K562 (cell line): ENCODE measurements around the gene SMARCB1. TPM values are rescaled to one million over a fixed set of nuclear protein-coding genes. Genes with fewer than 3 reads are reported as not detected.
A peak's percentile ranks its signal among the peaks of the same experiment; 100 is the strongest.

ENCODE experiments used
- CHD1 ChIP-seq: fragments of 200-600 bp; sonication (generic); IDR thresholded peaks from one replicate; pipeline ENCODE4 v1.6.1; 2012; ENCODE audit warnings: mild to moderate bottlenecking, moderate library complexity, low read length, inconsistent platforms
- EP300 ChIP-seq: IDR thresholded peaks from 2 replicates; pipeline ENCODE4 v1.6.1; 2012; ENCODE audit warnings: low read length, improper control_type of control experiment
- FOXK2 ChIP-seq, 2 experiments: fragments of 450-650 bp; IDR thresholded peaks in 1 of 2; conservative IDR thresholded peaks in 1 of 2; 2 replicates each; pipeline ENCODE4 v1.6.1; 2016; ENCODE audit warnings: low read depth in 2 of 2, mild to moderate bottlenecking in 1 of 2
- FOXP1 ChIP-seq: sonication (generic); formaldehyde crosslinking; IDR thresholded peaks from 2 replicates; pipeline ENCODE4 v1.8.0; 2022; ENCODE audit warnings: mild to moderate bottlenecking, missing genetic modification reagents
- GABPA ChIP-seq: fragments of 200-800 bp; sonication (Bioruptor generic); conservative IDR thresholded peaks from 2 replicates; pipeline ENCODE4 v1.6.1; 2016; ENCODE audit warnings: low read depth, missing genetic modification characterization, missing compliant biosample characterization
- HMG20A ChIP-seq: fragments of 450-650 bp; formaldehyde crosslinking; conservative IDR thresholded peaks from 2 replicates; pipeline ENCODE4 v1.4.0; 2020; ENCODE audit warnings: mild to moderate bottlenecking, mixed read lengths
- NR3C1 ChIP-seq: sonication (generic); formaldehyde crosslinking; IDR thresholded peaks from 2 replicates; pipeline ENCODE4 v1.8.1; 2022; ENCODE audit warnings: missing genetic modification reagents
- RAD21 ChIP-seq, 2 experiments: fragments of 250-450 bp in 1 of 2; fragments of 450-650 bp in 1 of 2; sonication (Bioruptor Pico) in 1 of 2; formaldehyde crosslinking in 1 of 2; IDR thresholded peaks in 1 of 2; conservative IDR thresholded peaks in 1 of 2; 2 replicates each; pipeline versions ENCODE4 v1.4.0 to v1.8.0; 2020 to 2022; ENCODE audit warnings: mild to moderate bottlenecking in 2 of 2, moderate library complexity in 1 of 2
- RAD51 ChIP-seq: fragments of 450-650 bp; IDR thresholded peaks from 2 replicates; pipeline ENCODE4 v1.7.1; 2016; ENCODE audit warnings: low read depth, mild to moderate bottlenecking, borderline replicate concordance
- SMAD3 ChIP-seq: fragments of 450-650 bp; formaldehyde crosslinking; conservative IDR thresholded peaks from 2 replicates; pipeline ENCODE4 v1.4.0; 2020; ENCODE audit warnings: mild to moderate bottlenecking
- SMARCA5 ChIP-seq: fragments of 450-650 bp; IDR thresholded peaks from 2 replicates; pipeline ENCODE4 v1.6.1; 2016
- TEAD1 ChIP-seq, 2 experiments: fragments of 450-650 bp in 1 of 2; sonication (generic) in 1 of 2; formaldehyde crosslinking; IDR thresholded peaks; 2 replicates each; pipeline versions ENCODE4 v1.4.0 to v1.8.0; 2020 to 2022; ENCODE audit warnings: mild to moderate bottlenecking in 2 of 2, missing genetic modification reagents in 1 of 2
- THRAP3 ChIP-seq: fragments of 450-650 bp; IDR thresholded peaks from 2 replicates; pipeline ENCODE4 v1.6.1; 2016; ENCODE audit warnings: mild to moderate bottlenecking, inconsistent platforms, borderline replicate concordance
- TOE1 ChIP-seq, 2 experiments: fragments of 450-650 bp in 1 of 2; sonication (generic) in 1 of 2; formaldehyde crosslinking in 1 of 2; IDR thresholded peaks; 2 replicates each; pipeline versions ENCODE4 v1.7.1 to v1.8.0; 2016 to 2022; ENCODE audit warnings: borderline replicate concordance in 2 of 2, mild to moderate bottlenecking in 2 of 2, antibody characterized with exemption in 1 of 2, inconsistent platforms in 1 of 2, low read depth in 1 of 2, missing genetic modification reagents in 1 of 2, moderate library complexity in 1 of 2
- WHSC1 ChIP-seq: IDR thresholded peaks from one replicate; pipeline ENCODE4 v1.6.1; 2012; ENCODE audit warnings: low read length, control low read depth, inconsistent platforms
- ZFPM2 ChIP-seq: fragments of 250-450 bp; sonication (Bioruptor Pico); IDR thresholded peaks from 2 replicates; pipeline ENCODE4 v1.5.1; 2022; ENCODE audit warnings: mild to moderate bottlenecking
- ZNF436 ChIP-seq: fragments of 250-450, 450-650 bp; sonication (Bioruptor Pico); formaldehyde crosslinking; IDR thresholded peaks from 2 replicates; pipeline ENCODE4 v1.7.0; 2020; ENCODE audit warnings: mild to moderate bottlenecking
- ZSCAN29 ChIP-seq: fragments of 450-650 bp; IDR thresholded peaks from 2 replicates; pipeline ENCODE4 v1.6.1; 2017
- ZSCAN32 ChIP-seq: fragments of 450-650 bp; formaldehyde crosslinking; IDR thresholded peaks from 2 replicates; pipeline ENCODE4 v1.4.0; 2020; ENCODE audit warnings: mild to moderate bottlenecking, moderate library complexity
- polyA plus RNA-seq, 8 experiments: library from polyadenylated mRNA; depleted of rRNA in 4 of 8; stranded (reverse) in 5 of 8; unstranded in 3 of 8; fragments of >200 nt; fragmentation: Nextera tagmentation in 2 of 8; fragmentation: Illumina TruSeq in 1 of 8; extraction: Ambion mirVana in 2 of 8; extraction: Trizol in 1 of 8; gene quantifications; 2 replicates each; pipeline versions ENCODE4 v1.2.1 to v1.2.3, GENCODE V29; 2011 to 2014; ENCODE audit warnings: inconsistent platforms in 1 of 8, missing spikeins in 1 of 8
- total RNA-seq, 7 experiments: library from RNA; depleted of rRNA in 6 of 7; stranded (reverse); fragments of >200 nt in 6 of 7; fragmentation: Illumina TruSeq in 2 of 7; extraction: Trizol in 2 of 7; gene quantifications; 2 replicates each; pipeline versions ENCODE4 v1.2.1 to v1.2.3, GENCODE V29; 2011 to 2021; ENCODE audit warnings: low replicate concordance in 1 of 7
- TF ChIP-seq, protein P1 (sequence below): fragments of 250-450 bp; sonication (Bioruptor Pico); IDR thresholded peaks from 2 replicates; pipeline ENCODE4 v1.4.0; 2020; ENCODE audit warnings: mild to moderate bottlenecking
- TF ChIP-seq, protein P2 (sequence below): fragments of 450-650 bp; IDR thresholded peaks from 2 replicates; pipeline ENCODE4 v1.6.1; 2018; ENCODE audit warnings: mild to moderate bottlenecking, low read depth; ENCODE audit not compliant: partially characterized antibody
- TF ChIP-seq, protein P3 (sequence below), 2 experiments: fragments of 450-650 bp in 1 of 2; sonication (generic) in 1 of 2; formaldehyde crosslinking; conservative IDR thresholded peaks; 2 replicates each; pipeline versions ENCODE4 v1.4.0 to v1.8.1; 2020 to 2022; ENCODE audit warnings: mild to moderate bottlenecking in 1 of 2, missing genetic modification reagents in 1 of 2
- TF ChIP-seq, protein P4 (sequence below): fragments of 250-450 bp; sonication (Bioruptor Pico); IDR thresholded peaks from 2 replicates; pipeline ENCODE4 v1.5.0; 2021

SMARCB1 gene
- total and polyA plus RNA-seq, 9 of the 15 experiments (the other 6 are each of a cell fraction or from before 2014, with no cell fraction given) = 1.2 to 113 (median 65.4) TPM

DNA sequence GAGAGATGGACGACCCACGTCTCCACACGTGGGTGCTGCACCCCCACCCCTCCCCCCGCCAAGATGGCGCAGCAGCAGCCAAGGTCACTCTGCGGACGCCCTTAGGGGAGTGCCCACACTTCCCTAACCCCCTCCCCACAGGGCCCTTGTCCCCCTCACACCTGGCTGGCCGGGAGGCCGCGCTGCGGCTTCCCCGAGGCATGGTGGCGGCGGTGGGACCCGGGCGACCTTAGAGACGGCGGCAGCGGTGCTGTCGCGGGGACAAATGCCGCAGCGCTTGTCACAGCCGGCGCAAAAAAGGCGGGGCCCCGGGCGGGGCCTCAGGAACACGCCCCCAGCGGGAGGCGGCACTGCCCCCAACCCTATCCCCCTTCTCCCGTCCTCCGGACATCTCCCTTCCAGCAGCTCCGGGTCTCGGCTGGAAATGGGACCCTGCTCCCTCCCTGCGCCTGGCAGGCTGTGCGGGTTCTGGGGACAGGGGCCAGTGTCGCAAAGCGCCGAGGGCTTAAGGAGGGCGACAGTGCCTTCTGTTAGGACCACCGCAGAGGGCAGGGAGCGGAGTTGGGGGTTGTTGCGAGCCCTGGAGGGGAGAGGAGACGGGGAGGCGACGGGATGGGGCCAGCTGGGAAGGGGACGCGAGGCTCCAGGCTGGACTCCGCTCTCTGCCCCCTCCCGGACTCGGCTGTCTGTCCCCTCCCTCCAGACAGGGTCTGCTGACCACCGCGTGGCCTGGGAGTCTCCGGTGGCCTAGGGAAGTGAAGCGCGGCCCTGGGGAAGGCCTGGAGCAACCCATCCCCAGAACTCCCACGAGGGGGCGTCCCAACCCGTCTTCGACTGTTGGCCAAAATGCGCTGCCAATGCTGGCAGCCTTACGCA lies 18.9 kb upstream of the SMARCB1 start, which contains the start of gene CHCHD10 (continued):
- TF ChIP-seq TOE1 (IDR thresholded peaks at IDR 0.05; ENCODE audit: borderline replicate concordance) (peak; percentile 47; the same call in 1 of the 2 replicates), TOE1 (CRISPR knock-in tag; IDR thresholded peaks at IDR 0.05; ENCODE audit: borderline replicate concordance, low read depth) (no peak), TEAD1 (CRISPR knock-in tag; IDR thresholded peaks at IDR 0.05) (peak; percentile 68 to 76), ZSCAN29 (peak; percentile 77; the same call in 1 of the 2 replicates), NR3C1 (0 out of 2 replicates have a peak, but pooled peaks have one; percentile 16), GABPA (tag) (0 out of 2 replicates have a peak, but pooled peaks have one; percentile 23), RAD21 (CRISPR knock-in tag; conservative IDR thresholded peaks at IDR 0.05 in 1 of 2, IDR thresholded peaks at IDR 0.05 in 1 of 2) (peak in 1 of 2 experiments; percentile 55; a peak in 2 of 4 replicates), EP300 (no peak), SMAD3 (CRISPR knock-in tag) (peak; percentile 75), ZFPM2 (no peak), THRAP3 (no peak), WHSC1 (no peak), RAD51 (peak; percentile 25; the same call in 1 of the 2 replicates), SMARCA5 (no peak), ZNF436 (CRISPR knock-in tag) (no peak), HMG20A (CRISPR knock-in tag) (no peak), ZSCAN32 (0 out of 2 replicates have a peak, but pooled peaks have one; percentile 15), FOXK2 (conservative IDR thresholded peaks at IDR 0.05 in 1 of 2, IDR thresholded peaks at IDR 0.05 in 1 of 2; ENCODE audit: low read depth in 2 of 2) (0 out of 4 replicates have a peak, but pooled peaks of 1 of the 2 experiments have one; percentile 10), CHD1 (no peak), FOXP1 (CRISPR knock-in tag) (peak; percentile 8; the same call in 1 of the 2 replicates)
- TF ChIP-seq, protein P1, sequence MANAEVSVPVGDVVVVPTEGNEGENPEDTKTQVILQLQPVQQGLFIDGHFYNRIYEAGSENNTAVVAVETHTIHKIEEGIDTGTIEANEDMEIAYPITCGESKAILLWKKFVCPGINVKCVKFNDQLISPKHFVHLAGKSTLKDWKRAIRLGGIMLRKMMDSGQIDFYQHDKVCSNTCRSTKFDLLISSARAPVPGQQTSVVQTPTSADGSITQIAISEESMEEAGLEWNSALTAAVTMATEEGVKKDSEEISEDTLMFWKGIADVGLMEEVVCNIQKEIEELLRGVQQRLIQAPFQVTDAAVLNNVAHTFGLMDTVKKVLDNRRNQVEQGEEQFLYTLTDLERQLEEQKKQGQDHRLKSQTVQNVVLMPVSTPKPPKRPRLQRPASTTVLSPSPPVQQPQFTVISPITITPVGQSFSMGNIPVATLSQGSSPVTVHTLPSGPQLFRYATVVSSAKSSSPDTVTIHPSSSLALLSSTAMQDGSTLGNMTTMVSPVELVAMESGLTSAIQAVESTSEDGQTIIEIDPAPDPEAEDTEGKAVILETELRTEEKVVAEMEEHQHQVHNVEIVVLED (CRISPR knock-in tag) = peak; percentile 54; the same call in 1 of the 2 replicates
- TF ChIP-seq, protein P2, sequence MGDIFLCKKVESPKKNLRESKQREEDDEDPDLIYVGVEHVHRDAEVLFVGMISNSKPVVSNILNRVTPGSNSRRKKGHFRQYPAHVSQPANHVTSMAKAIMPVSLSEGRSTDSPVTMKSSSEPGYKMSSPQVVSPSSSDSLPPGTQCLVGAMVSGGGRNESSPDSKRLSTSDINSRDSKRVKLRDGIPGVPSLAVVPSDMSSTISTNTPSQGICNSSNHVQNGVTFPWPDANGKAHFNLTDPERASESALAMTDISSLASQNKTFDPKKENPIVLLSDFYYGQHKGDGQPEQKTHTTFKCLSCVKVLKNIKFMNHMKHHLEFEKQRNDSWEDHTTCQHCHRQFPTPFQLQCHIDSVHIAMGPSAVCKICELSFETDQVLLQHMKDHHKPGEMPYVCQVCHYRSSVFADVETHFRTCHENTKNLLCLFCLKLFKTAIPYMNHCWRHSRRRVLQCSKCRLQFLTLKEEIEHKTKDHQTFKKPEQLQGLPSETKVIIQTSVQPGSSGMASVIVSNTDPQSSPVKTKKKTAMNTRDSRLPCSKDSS = no peak
- TF ChIP-seq, protein P3, sequence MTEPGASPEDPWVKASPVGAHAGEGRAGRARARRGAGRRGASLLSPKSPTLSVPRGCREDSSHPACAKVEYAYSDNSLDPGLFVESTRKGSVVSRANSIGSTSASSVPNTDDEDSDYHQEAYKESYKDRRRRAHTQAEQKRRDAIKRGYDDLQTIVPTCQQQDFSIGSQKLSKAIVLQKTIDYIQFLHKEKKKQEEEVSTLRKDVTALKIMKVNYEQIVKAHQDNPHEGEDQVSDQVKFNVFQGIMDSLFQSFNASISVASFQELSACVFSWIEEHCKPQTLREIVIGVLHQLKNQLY (CRISPR knock-in tag; conservative IDR thresholded peaks at IDR 0.05) = no peak
- TF ChIP-seq, protein P4, sequence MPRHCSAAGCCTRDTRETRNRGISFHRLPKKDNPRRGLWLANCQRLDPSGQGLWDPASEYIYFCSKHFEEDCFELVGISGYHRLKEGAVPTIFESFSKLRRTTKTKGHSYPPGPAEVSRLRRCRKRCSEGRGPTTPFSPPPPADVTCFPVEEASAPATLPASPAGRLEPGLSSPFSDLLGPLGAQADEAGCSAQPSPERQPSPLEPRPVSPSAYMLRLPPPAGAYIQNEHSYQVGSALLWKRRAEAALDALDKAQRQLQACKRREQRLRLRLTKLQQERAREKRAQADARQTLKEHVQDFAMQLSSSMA = no peak
